Uterus (tissue), 4 donors: ENCODE data around the gene KCNA3. TPM values are rescaled to one million over a fixed set of nuclear protein-coding genes. Genes with fewer than 3 reads are reported as not detected.

Experiments used
- DNase-seq, 2 donors: peaks; one replicate each; pipeline ENCODE4 v3.0.0-alpha.2; 2019 to 2020
- H3K27ac ChIP-seq, 2 donors: fragments of 200-600 bp; sonication (generic); 1 replicate in 1 of 2; 2 replicates in 1 of 2; pipeline ENCODE4 v1.5.1; 2016 to 2018
- H3K27me3 ChIP-seq, 2 donors: fragments of 200-600 bp; sonication (generic); one replicate each; pipeline ENCODE4 v1.5.1; 2018 to 2019; ENCODE audit warnings: control low read depth in 1 of 2
- H3K36me3 ChIP-seq, 2 donors: fragments of 200-600 bp; sonication (generic); one replicate each; pipeline ENCODE4 v1.5.1; 2019; ENCODE audit warnings: control low read depth in 1 of 2
- H3K4me1 ChIP-seq, 2 donors: fragments of 200-600 bp; sonication (generic); one replicate each; pipeline ENCODE4 v1.5.1; 2018 to 2019; ENCODE audit warnings: control low read depth in 1 of 2
- H3K4me3 ChIP-seq, 2 donors: fragments of 200-600 bp; sonication (generic); 1 replicate in 1 of 2; 2 replicates in 1 of 2; pipeline ENCODE4 v1.5.1; 2018 to 2019; ENCODE audit warnings: mild to moderate bottlenecking in 1 of 2
- H3K9me3 ChIP-seq, 2 donors: fragments of 200-600 bp; sonication (generic); one replicate each; pipeline ENCODE4 v1.5.1; 2019; ENCODE audit warnings: control low read depth in 1 of 2
- CTCF ChIP-seq, 4 experiments: fragments of 200-600 bp in 2 of 4; fragments of 450-650 bp in 2 of 4; sonication (generic) in 2 of 4; IDR thresholded peaks; one replicate each; pipeline ENCODE4 v1.5.1; 2016 to 2019; ENCODE audit warnings: antibody characterized with exemption in 4 of 4, mild to moderate bottlenecking in 2 of 4, moderate library complexity in 1 of 4
- POLR2A ChIP-seq, 2 donors: fragments of 450-650 bp; IDR thresholded peaks; one replicate each; pipeline ENCODE4 v1.6.1; 2016; ENCODE audit warnings: antibody characterized with exemption in 2 of 2, mild to moderate bottlenecking in 1 of 2, moderate library complexity in 1 of 2
- intact Hi-C: fragments of 100-400 bp; cut with DNase I; formaldehyde crosslinking; loops from one replicate; pipeline ENCODE4 v1.15.1; 2023; ENCODE audit warnings: low total_unique reads
- total RNA-seq, 4 donors: library from RNA; depleted of rRNA in 3 of 4; stranded (reverse); fragments of >200 nt in 3 of 4; gene quantifications; one replicate each; pipeline versions ENCODE4 v1.1.0 to v1.2.4, GENCODE V29; 2014 to 2023
- donor health status: DM: yes; HTN: yes; CAD: no.

KCNA3 gene
- total RNA-seq, 4 donors from 2014 or later, result 1.3 to 5.6 (median 2.0) TPM

GRCh38 chr1:110675060-110675791 is 486 bp upstream of the KCNA3 start:
- intact Hi-C loops, result no loop called here
- peaks cover 0 to 13% of the 10 kb centered on the region in 2 donors for H3K4me1 ChIP-seq
- TF ChIP-seq POLR2A (IDR thresholded peaks at IDR 0.05) (no peak), CTCF (IDR thresholded peaks at IDR 0.05) (no peak)
- no peak for DNase-seq
- H3K27me3 ChIP-seq, result peaks cover 0 to 27% of the 10 kb centered on the region in 2 donors
- H3K9me3 ChIP-seq, result no peaks in the 10 kb centered on the region
- H3K27ac ChIP-seq, result peak overlapping the region in 1 of 2 donors; percentile 48
- no peaks in the 10 kb centered on the region for H3K36me3 ChIP-seq
- H3K4me3 ChIP-seq, result peak overlapping the region; percentile 11 to 50

DNA sequence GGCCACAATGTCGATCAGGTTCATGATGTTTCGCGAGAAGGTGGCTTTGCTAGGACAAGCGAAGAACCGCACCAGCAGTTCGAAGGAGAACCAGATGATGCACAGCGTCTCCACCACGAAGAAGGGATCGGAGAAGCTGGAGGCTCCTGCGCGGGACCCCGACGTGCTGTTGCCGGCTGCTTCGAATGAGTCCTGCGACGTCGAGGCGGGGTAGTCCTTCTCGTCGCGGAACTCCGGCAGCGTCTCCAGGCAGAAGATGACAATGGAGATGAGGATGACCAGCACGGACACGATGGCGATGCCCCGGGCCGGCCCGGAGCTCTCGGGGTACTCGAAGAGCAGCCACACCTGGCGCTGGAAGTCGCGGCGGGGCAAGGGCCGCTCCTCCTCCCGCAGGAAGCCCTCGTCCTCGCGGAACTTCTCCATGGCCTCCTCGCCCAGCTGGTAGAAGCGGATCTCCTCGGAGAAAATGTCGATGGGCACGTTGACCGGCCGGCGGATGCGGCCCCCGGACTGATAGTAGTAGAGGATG is 869 bp downstream of the KCNA3 start:
- Histone ChIP-seq H3K4me3 (peak overlapping the region; percentile 11 to 50), H3K4me1 (peaks cover 0 to 13% of the 10 kb centered on the region in 2 donors), H3K27ac (peak overlapping the region; percentile 6 to 48), H3K9me3 (no peaks in the 10 kb centered on the region), H3K36me3 (no peaks in the 10 kb centered on the region), H3K27me3 (peaks cover 0 to 27% of the 10 kb centered on the region in 2 donors)
- no peak for TF ChIP-seq POLR2A (IDR thresholded peaks at IDR 0.05)
- TF ChIP-seq CTCF (IDR thresholded peaks at IDR 0.05), result no peak
- intact Hi-C loops, result no loop called here
- DNase-seq, result no peak

DNA sequence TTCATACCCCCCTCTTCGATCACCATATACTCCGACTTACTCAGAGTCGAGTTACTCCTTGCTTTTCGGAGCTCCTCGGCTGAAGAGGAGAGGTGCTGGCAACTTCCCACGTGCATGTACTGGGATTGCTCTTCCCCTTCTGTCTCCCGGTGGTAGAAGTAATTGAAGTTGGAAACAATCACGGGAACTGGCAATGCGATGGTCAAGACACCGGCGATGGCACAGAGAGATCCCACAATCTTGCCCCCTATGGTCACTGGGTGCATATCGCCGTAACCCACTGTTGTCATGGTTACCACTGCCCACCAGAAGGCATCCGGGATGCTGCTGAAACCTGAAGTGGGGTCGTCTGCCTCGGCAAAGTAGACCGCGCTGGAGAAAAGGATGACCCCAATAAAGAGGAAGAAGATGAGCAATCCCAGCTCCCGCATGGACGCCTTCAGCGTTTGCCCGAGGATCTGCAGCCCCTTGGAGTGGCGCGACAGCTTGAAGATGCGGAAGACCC is 1.5 kb downstream of the KCNA3 start:
- H3K4me3 ChIP-seq, result no peak overlapping the region
- TF ChIP-seq POLR2A (IDR thresholded peaks at IDR 0.05) (no peak), CTCF (IDR thresholded peaks at IDR 0.05) (no peak)
- H3K27me3 ChIP-seq, result peaks cover 0 to 27% of the 10 kb centered on the region in 2 donors
- H3K4me1 ChIP-seq, result peaks cover 0 to 13% of the 10 kb centered on the region in 2 donors
- peak overlapping the region in 1 of 2 donors; percentile 6 for H3K27ac ChIP-seq
- no peak for DNase-seq
- no peaks in the 10 kb centered on the region for H3K9me3 ChIP-seq
- H3K36me3 ChIP-seq, result no peaks in the 10 kb centered on the region
- intact Hi-C loops, result no loop called here

DNA sequence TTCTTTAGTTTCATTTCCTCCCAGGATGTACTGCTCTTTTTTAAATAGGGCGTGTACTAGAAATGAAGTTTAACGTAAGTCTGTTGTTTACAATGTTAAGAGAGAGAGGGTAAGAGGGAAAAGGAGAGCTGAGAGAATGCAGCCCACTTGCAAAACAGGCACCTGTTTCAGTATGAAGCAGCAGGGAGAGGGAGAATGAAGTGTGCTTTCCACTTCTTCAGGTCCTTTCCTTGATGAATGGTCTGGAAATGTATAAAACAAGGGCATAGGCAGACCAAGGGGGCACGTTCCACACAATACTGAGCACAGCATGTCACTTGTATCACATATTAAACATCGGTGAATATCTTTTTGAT is 2.0 kb downstream of the KCNA3 start:
- TF ChIP-seq CTCF (IDR thresholded peaks at IDR 0.05), result no peak
- TF ChIP-seq POLR2A (IDR thresholded peaks at IDR 0.05), result no peak
- H3K27me3 ChIP-seq, result peaks cover 0 to 27% of the 10 kb centered on the region in 2 donors

More for the DNA sequence above, 2.0 kb downstream of the KCNA3 start:
- Histone ChIP-seq H3K36me3 (no peaks in the 10 kb centered on the region), H3K27ac (no peak overlapping the region), H3K4me3 (no peak overlapping the region), H3K4me1 (peaks cover 0 to 13% of the 10 kb centered on the region in 2 donors), H3K9me3 (no peaks in the 10 kb centered on the region)
- intact Hi-C loops, result no loop called here
- no peak for DNase-seq
